H1 (cell line): Measurements from ENCODE around the gene POU6F2. TPM values are rescaled to one million over a fixed set of nuclear protein-coding genes. Genes with fewer than 3 reads are reported as not detected.

Source experiments
- CTCF ChIA-PET: fragments of 300-600 bp; sonication (Branson Sonifier 250); formaldehyde crosslinking; loops from one replicate; lab custom pipeline; 2021; ENCODE audit not compliant: partially characterized antibody; lab: Charles Lee
- POLR2A ChIA-PET: fragments of 300-600 bp; sonication (Branson Sonifier 250); formaldehyde crosslinking; loops from one replicate; lab custom pipeline; 2021; ENCODE audit warnings: inconsistent platforms; ENCODE audit not compliant: partially characterized antibody; lab: Charles Lee
- DNase-seq, 2 experiments: peaks; one replicate each; pipeline versions ENCODE4 v3.0.0 to v3.0.0-alpha.2; 2010 to 2022; ENCODE audit warnings: low spot score in 2 of 2, low read depth in 1 of 2, mixed read lengths in 1 of 2
- FAIRE-seq: peaks from 2 replicates; lab custom pipeline; 2011; peaks lifted over from hg19 to GRCh38; lab: Jason Lieb, UNC
- H2AFZ ChIP-seq: 2 replicates; pipeline ENCODE4 v1.8.1; 2012; ENCODE audit warnings: low read length, inconsistent platforms
- H2AK5ac ChIP-seq: 2 replicates; pipeline ENCODE4 v1.6.1; 2013; ENCODE audit warnings: low read depth, low read length
- H2BK120ac ChIP-seq: replicated peaks from 2 replicates; pipeline ENCODE3; 2013; ENCODE audit warnings: low read depth, low read length, inconsistent platforms
- H2BK12ac ChIP-seq: 2 replicates; pipeline ENCODE4 v1.6.1; 2013; ENCODE audit warnings: low read depth, low read length
- H2BK15ac ChIP-seq: 2 replicates; pipeline ENCODE4 v1.6.1; 2013; ENCODE audit warnings: low read length
- H2BK20ac ChIP-seq: 2 replicates; pipeline ENCODE4 v1.6.1; 2013; ENCODE audit warnings: low read length
- H2BK5ac ChIP-seq: 2 replicates; pipeline ENCODE4 v1.6.1; 2013; ENCODE audit warnings: low read depth, low read length
- H3K14ac ChIP-seq: 2 replicates; pipeline ENCODE4 v1.6.1; 2013; ENCODE audit warnings: inconsistent platforms; ENCODE audit not compliant: insufficient read length
- H3K18ac ChIP-seq: 2 replicates; pipeline ENCODE4 v1.6.1; 2013; ENCODE audit warnings: low read length; ENCODE audit errors: extremely low read depth
- H3K23ac ChIP-seq: 2 replicates; pipeline ENCODE4 v1.6.1; 2013; ENCODE audit warnings: inconsistent platforms; ENCODE audit not compliant: insufficient read length
- H3K23me2 ChIP-seq: 2 replicates; pipeline ENCODE4 v1.6.1; 2013; ENCODE audit warnings: low read depth, low read length
- H3K27ac ChIP-seq: 2 replicates; pipeline ENCODE4 v1.6.1; 2011; ENCODE audit warnings: low read depth, low read length, inconsistent platforms
- H3K27me3 ChIP-seq, 4 experiments: replicated peaks in 1 of 4; 1 replicate in 1 of 4; 2 replicates in 3 of 4; pipeline versions ENCODE4 v1.6.1 to v1.8.1; 2011 to 2013; ENCODE audit warnings: low read length in 3 of 4, mild to moderate bottlenecking in 3 of 4, inconsistent platforms in 2 of 4, mixed read lengths in 2 of 4, moderate library complexity in 1 of 4; ENCODE audit not compliant: control insufficient read depth in 3 of 4, insufficient read depth in 3 of 4; ENCODE audit errors: extremely low read depth in 1 of 4
- H3K36me3 ChIP-seq, 4 experiments: 2 replicates each; pipeline versions ENCODE4 v1.6.1 to v1.8.1; 2011 to 2013; ENCODE audit warnings: mild to moderate bottlenecking in 4 of 4, low read length in 3 of 4, moderate library complexity in 2 of 4, control low read depth in 1 of 4, inconsistent platforms in 1 of 4; ENCODE audit not compliant: insufficient read depth in 4 of 4, control insufficient read depth in 2 of 4
- H3K4ac ChIP-seq: replicated peaks from 2 replicates; pipeline ENCODE3; 2013; ENCODE audit warnings: low read length, low read depth, mixed read lengths, inconsistent platforms; ENCODE audit not compliant: insufficient read length
- H3K4me1 ChIP-seq, 4 experiments: replicated peaks in 1 of 4; 1 replicate in 1 of 4; 2 replicates in 3 of 4; pipeline versions ENCODE4 v1.6.1 to v1.8.1; 2011 to 2013; ENCODE audit warnings: low read length in 3 of 4, inconsistent platforms in 2 of 4, mixed read lengths in 1 of 4; ENCODE audit not compliant: insufficient read depth in 4 of 4, control insufficient read depth in 3 of 4
- H3K4me2 ChIP-seq, 2 experiments: 2 replicates each; pipeline versions ENCODE4 v1.6.1 to v1.8.1; 2011 to 2013; ENCODE audit warnings: low read depth in 2 of 2, low read length in 2 of 2, control low read depth in 1 of 2, inconsistent platforms in 1 of 2, mild to moderate bottlenecking in 1 of 2; ENCODE audit not compliant: insufficient read depth in 1 of 2
- H3K4me3 ChIP-seq, 4 experiments: fragments of 200-600, 300-600 bp in 1 of 4; sonication (generic), shearing (Covaris generic), sonication (Bioruptor Twin) in 1 of 4; 2 replicates each; pipeline versions ENCODE4 v1.5.1 to v1.8.1; 2011 to 2016; ENCODE audit warnings: low read length in 4 of 4, low read depth in 3 of 4, control low read depth in 2 of 4, inconsistent platforms in 2 of 4, mild to moderate bottlenecking in 2 of 4, mixed read lengths in 1 of 4, moderate library complexity in 1 of 4; ENCODE audit not compliant: insufficient read depth in 2 of 4; ENCODE audit errors: extremely low read depth in 1 of 4
- H3K56ac ChIP-seq: replicated peaks from 2 replicates; pipeline ENCODE3; 2013; ENCODE audit warnings: low read depth, mild to moderate bottlenecking, mixed read lengths, low read length, inconsistent platforms; ENCODE audit not compliant: insufficient read length
- H3K79me1 ChIP-seq: 2 replicates; pipeline ENCODE4 v1.6.1; 2013; ENCODE audit warnings: low read depth, low read length, control low read depth
- H3K79me2 ChIP-seq, 2 experiments: 2 replicates each; pipeline versions ENCODE4 v1.6.1 to v1.8.1; 2012 to 2013; ENCODE audit warnings: low read length in 2 of 2, mild to moderate bottlenecking in 2 of 2, inconsistent platforms in 1 of 2; ENCODE audit not compliant: insufficient read depth in 2 of 2, control insufficient read depth in 1 of 2
- H3K9ac ChIP-seq, 4 experiments: replicated peaks in 1 of 4; 1 replicate in 1 of 4; 2 replicates in 3 of 4; pipeline versions ENCODE4 v1.6.1 to v1.8.1; 2011 to 2013; ENCODE audit warnings: low read depth in 3 of 4, low read length in 3 of 4, control low read depth in 2 of 4, mild to moderate bottlenecking in 2 of 4, moderate library complexity in 2 of 4, inconsistent platforms in 1 of 4; ENCODE audit errors: extremely low read depth in 1 of 4
- H3K9me3 ChIP-seq, 2 experiments: 2 replicates each; pipeline versions ENCODE4 v1.6.1 to v1.8.1; 2012 to 2013; ENCODE audit warnings: mild to moderate bottlenecking in 2 of 2, moderate library complexity in 2 of 2, control low read depth in 1 of 2, inconsistent platforms in 1 of 2, low read depth in 1 of 2, low read length in 1 of 2, mixed read lengths in 1 of 2; ENCODE audit not compliant: insufficient read depth in 2 of 2
- H4K20me1 ChIP-seq, 2 experiments: replicated peaks in 1 of 2; 2 replicates each; pipeline versions ENCODE3 to v1.8.1; 2011 to 2013; ENCODE audit warnings: inconsistent platforms in 2 of 2, low read length in 2 of 2, mild to moderate bottlenecking in 1 of 2; ENCODE audit not compliant: insufficient read depth in 2 of 2, control insufficient read depth in 1 of 2
- H4K5ac ChIP-seq: 2 replicates; pipeline ENCODE4 v1.6.1; 2013; ENCODE audit warnings: low read length, low read depth, mixed read lengths, inconsistent platforms; ENCODE audit not compliant: insufficient read length
- H4K8ac ChIP-seq: 2 replicates; pipeline ENCODE4 v1.8.0; 2013; ENCODE audit warnings: mild to moderate bottlenecking, moderate library complexity, low read length, inconsistent platforms; ENCODE audit not compliant: insufficient read depth; ENCODE audit errors: extremely low read depth
- H4K91ac ChIP-seq: replicated peaks from 2 replicates; pipeline ENCODE3; 2013; ENCODE audit warnings: low read length, mixed read lengths, inconsistent platforms; ENCODE audit not compliant: insufficient read length
- ATF3 ChIP-seq: IDR thresholded peaks from 2 replicates; pipeline ENCODE4 v1.6.1; 2011; ENCODE audit warnings: low read depth, mild to moderate bottlenecking, low read length; ENCODE audit not compliant: insufficient read depth
- BRCA1 ChIP-seq: IDR thresholded peaks from 2 replicates; pipeline ENCODE4 v1.6.1; 2012; ENCODE audit warnings: low read depth, low read length, improper control_type of control experiment
- EP300 ChIP-seq, 2 experiments: IDR thresholded peaks; 1 replicate in 1 of 2; 2 replicates in 1 of 2; pipeline ENCODE4 v1.6.1; 2011 to 2012; ENCODE audit warnings: low read depth in 2 of 2, low read length in 2 of 2, mild to moderate bottlenecking in 2 of 2, borderline replicate concordance in 1 of 2, inconsistent platforms in 1 of 2, moderate library complexity in 1 of 2
- HDAC2 ChIP-seq, 2 experiments: fragments of 300-600 bp in 1 of 2; sonication (generic) in 1 of 2; IDR thresholded peaks; 2 replicates each; pipeline ENCODE4 v1.6.1; 2011 to 2012; ENCODE audit warnings: low read depth in 2 of 2, low read length in 2 of 2, mild to moderate bottlenecking in 2 of 2, moderate library complexity in 2 of 2, borderline replicate concordance in 1 of 2, inconsistent platforms in 1 of 2
- KDM1A ChIP-seq: fragments of 200-600, 300-600 bp; sonication (generic); IDR thresholded peaks from 2 replicates; pipeline ENCODE4 v1.7.1; 2016; ENCODE audit warnings: mild to moderate bottlenecking, low read length, borderline replicate concordance
- MAFK ChIP-seq: IDR thresholded peaks from 2 replicates; pipeline ENCODE4 v1.6.1; 2012; ENCODE audit warnings: low read depth, mild to moderate bottlenecking, improper control_type of control experiment, low read length
- MAX ChIP-seq: IDR thresholded peaks from 2 replicates; pipeline ENCODE4 v1.6.1; 2012; ENCODE audit warnings: inconsistent platforms
- RBBP5 ChIP-seq: IDR thresholded peaks from 2 replicates; pipeline ENCODE4 v1.7.1; 2012; ENCODE audit warnings: low read depth, mild to moderate bottlenecking, inconsistent platforms, low read length, moderate library complexity, borderline replicate concordance
- SP1 ChIP-seq: IDR thresholded peaks from 2 replicates; pipeline ENCODE4 v1.6.1; 2011; ENCODE audit warnings: low read depth, low read length
- SRF ChIP-seq: IDR thresholded peaks from 2 replicates; pipeline ENCODE4 v1.6.1; 2011; ENCODE audit warnings: mild to moderate bottlenecking, low read depth, low read length, moderate library complexity
- SUZ12 ChIP-seq: fragments of 200-600 bp; sonication (generic); IDR thresholded peaks from 2 replicates; pipeline ENCODE4 v1.6.1; 2012; ENCODE audit warnings: mild to moderate bottlenecking, inconsistent platforms, low read length, moderate library complexity, mixed read lengths
- TAF1 ChIP-seq: IDR thresholded peaks from 2 replicates; pipeline ENCODE4 v1.6.1; 2011; ENCODE audit warnings: mild to moderate bottlenecking, low read depth, low read length
- TBP ChIP-seq: IDR thresholded peaks from 2 replicates; pipeline ENCODE4 v1.6.1; 2011; ENCODE audit warnings: low read depth, low read length, improper control_type of control experiment
- ZNF274 ChIP-seq: IDR thresholded peaks from 2 replicates; pipeline ENCODE4 v1.7.0; 2012; ENCODE audit warnings: low read length, borderline replicate concordance; ENCODE audit errors: extremely low read depth
- WGBS, 2 experiments: shearing (Covaris generic) in 1 of 2; methylation state at CpG; one replicate each; pipeline versions ENCODE4 v1.1.6 to v1.1.7; 2013 to 2015; ENCODE audit warnings: low lambda C conversion rate in 2 of 2, mixed read lengths in 2 of 2, inconsistent platforms in 1 of 2, low coverage in 1 of 2, missing lambda C conversion rate in 1 of 2; ENCODE audit not compliant: insufficient replicate concordance in 2 of 2, insufficient coverage in 1 of 2, insufficient read length in 1 of 2; ENCODE audit errors: extremely low coverage in 1 of 2, missing lambda C conversion rate in 1 of 2; 5-methylcytosine and 5-hydroxymethylcytosine counted together
- polyA plus RNA-seq, 7 experiments: library from polyadenylated mRNA; depleted of rRNA in 3 of 7; stranded (reverse) in 5 of 7; unstranded in 2 of 7; fragments of >200 nt in 5 of 7; fragments of 200-250 nt in 2 of 7; gene quantifications; 1 replicate in 5 of 7; 2 replicates in 1 of 7; 4 replicates in 1 of 7; pipeline versions ENCODE4 v1.2.1 to v1.2.3, GENCODE V29; 2011 to 2013; ENCODE audit warnings: missing spikeins in 2 of 7, mixed read lengths in 2 of 7
- total RNA-seq: library from RNA; stranded (reverse); fragmentation: NEBNext Ultra II Directional; extraction: Animal tissue kit (Norgen Biotek cat#: 25700); gene quantifications from 2 replicates; pipeline ENCODE4 v1.2.1, GENCODE V29; 2021

POU6F2 gene
- total and polyA plus RNA-seq, 2 of the 8 experiments (the other 6 are each of a cell fraction or from before 2014, with no cell fraction given): 1.1 to 2.0 TPM

GRCh38 chr7:39383136-39383535, 405.4 kb downstream of the POU6F2 start:
- no peak overlapping the region for H4K8ac ChIP-seq
- H3K27ac ChIP-seq: no peak overlapping the region
- H3K9me3 ChIP-seq: no peaks in the 10 kb centered on the region
- no peak overlapping the region for H3K4me3 ChIP-seq
- DNase-seq (no peak), FAIRE-seq (no peak)
- H2BK120ac ChIP-seq: no peak overlapping the region
- ChIA-PET CTCF (interaction anchor here (0.9 to 5.2 kb wide), 3 partner anchors 11 to 27 kb away, joined by 3 to 25 read pairs (median 3); no protein-coding TSS in a partner anchor), POLR2A (interaction anchor here (0.5 kb wide), 1 partner anchor 497 kb away, joined by 4 read pairs; no protein-coding TSS in a partner anchor)
- H2BK5ac ChIP-seq: no peak overlapping the region
- no peak overlapping the region for H2AK5ac ChIP-seq
- H4K5ac ChIP-seq: no peak overlapping the region
- H3K18ac ChIP-seq: no peak overlapping the region
- no peaks in the 10 kb centered on the region for H3K27me3 ChIP-seq
- H3K14ac ChIP-seq: no peak overlapping the region
- H3K4me2 ChIP-seq: no peak overlapping the region
- no peak overlapping the region for H3K23ac ChIP-seq
- no peak overlapping the region for H2BK12ac ChIP-seq
- H3K79me1 ChIP-seq: no peaks in the 10 kb centered on the region
- H3K79me2 ChIP-seq: no peaks in the 10 kb centered on the region
- WGBS, 2 experiments: 92% methylated on average over 1 of the region's 1 CpG; no CpG with 5 or more reads in 1 of the 2 experiments
- no peaks in the 10 kb centered on the region for H3K36me3 ChIP-seq
- no peak overlapping the region for H3K9ac ChIP-seq
- no peak overlapping the region for H4K91ac ChIP-seq
- H4K20me1 ChIP-seq: no peaks in the 10 kb centered on the region
- no peak overlapping the region for H3K56ac ChIP-seq
- no peak overlapping the region for H3K4ac ChIP-seq
- no peak overlapping the region for H2AFZ ChIP-seq
- H3K23me2 ChIP-seq: no peaks in the 10 kb centered on the region
- no peak overlapping the region for H2BK15ac ChIP-seq
- H2BK20ac ChIP-seq: no peak overlapping the region
- H3K4me1 ChIP-seq: no peaks in the 10 kb centered on the region
- TF ChIP-seq MAFK (no peak), EP300 (IDR thresholded peaks at IDR 0.05; ENCODE audit: borderline replicate concordance in 1 of 2, low read depth in 2 of 2, low read length in 2 of 2) (no peak), SP1 (no peak), KDM1A (no peak), HDAC2 (IDR thresholded peaks at IDR 0.05; ENCODE audit: borderline replicate concordance in 1 of 2, low read depth in 2 of 2, low read length in 2 of 2) (no peak), SRF (no peak), RBBP5 (no peak), SUZ12 (no peak), TAF1 (no peak), BRCA1 (no peak), TBP (no peak), MAX (no peak), ZNF274 (no peak), ATF3 (no peak)
